ENCODE data around the gene PHACTR3.

The PHACTR3 gene

GRCh38 chr20:59774204-59774641 lies 169.9 kb downstream of the PHACTR3 start:
- no peak for TF ChIP-seq CTCF (IDR thresholded peaks at IDR 0.05; ENCODE audit: insufficient read depth, low read length, missing control alignments)
- ChIA-PET CTCF (interaction anchor here (1.2 kb wide), 1 partner anchor 9 kb away, joined by 3 read pairs; no protein-coding TSS in a partner anchor), POLR2A (no interaction called here)
- no peak for DNase-seq (ENCODE audit: low read depth, low spot score)
- H3K4me3 ChIP-seq (ENCODE audit: low read depth, low read length): no peak overlapping the region

- TF ChIP-seq CTCF (IDR thresholded peaks at IDR 0.05; ENCODE audit: insufficient read depth, low read length, missing control alignments): no peak
- no peak for DNase-seq (ENCODE audit: low read depth, low spot score)
- ChIA-PET POLR2A (no interaction called here), CTCF (interaction anchor here (1.2 kb wide), 1 partner anchor 8 kb away, joined by 3 read pairs; no protein-coding TSS in a partner anchor)
- H3K4me3 ChIP-seq (ENCODE audit: low read depth, low read length): no peak overlapping the region
These were observed 170.8 kb downstream of the PHACTR3 start for GRCh38 chr20:59774921-59775686.

- TF ChIP-seq CTCF (IDR thresholded peaks at IDR 0.05; ENCODE audit: insufficient read depth, low read length, missing control alignments): no peak
- ChIA-PET POLR2A (no interaction called here), CTCF (interaction anchor here (1.2 kb wide), 1 partner anchor 8 kb away, joined by 3 read pairs; no protein-coding TSS in a partner anchor)
- no peak overlapping the region for H3K4me3 ChIP-seq (ENCODE audit: low read depth, low read length)
- DNase-seq (ENCODE audit: low read depth, low spot score): no peak
These were observed 171.3 kb downstream of the PHACTR3 start for GRCh38 chr20:59775687-59776055.

- DNase-seq (ENCODE audit: low read depth, low spot score): no peak
- no peak for TF ChIP-seq CTCF (IDR thresholded peaks at IDR 0.05; ENCODE audit: insufficient read depth, low read length, missing control alignments)
- ChIA-PET POLR2A (no interaction called here), CTCF (no interaction called here)
- H3K4me3 ChIP-seq (ENCODE audit: low read depth, low read length): no peak overlapping the region
These were observed 171.8 kb downstream of the PHACTR3 start for GRCh38 chr20:59776059-59776603.

GRCh38 chr20:59776626-59777330 lies 172.4 kb downstream of the PHACTR3 start:
- ChIA-PET CTCF (interaction anchor here (0.6 kb wide), 1 partner anchor 10 kb away, joined by 3 read pairs; no protein-coding TSS in a partner anchor), POLR2A (no interaction called here)
- H3K4me3 ChIP-seq (ENCODE audit: low read depth, low read length): no peak overlapping the region
- TF ChIP-seq CTCF (IDR thresholded peaks at IDR 0.05; ENCODE audit: insufficient read depth, low read length, missing control alignments): no peak
- no peak for DNase-seq (ENCODE audit: low read depth, low spot score)

- no peak for TF ChIP-seq CTCF (IDR thresholded peaks at IDR 0.05; ENCODE audit: insufficient read depth, low read length, missing control alignments)
- CTCF ChIA-PET: interaction anchor here (0.6 kb wide), 2 partner anchors 10 to 75 kb away, joined by 3 read pairs; no protein-coding TSS in a partner anchor
- POLR2A ChIA-PET: no interaction called here
- no peak for DNase-seq (ENCODE audit: low read depth, low spot score)
- H3K4me3 ChIP-seq (ENCODE audit: low read depth, low read length): no peak overlapping the region
These were observed 173.0 kb downstream of the PHACTR3 start for GRCh38 chr20:59777331-59777725.
